Gastrocnemius medialis (tissue), 4 donors: ENCODE results near the gene CHD8. TPM values are rescaled to one million over a fixed set of nuclear protein-coding genes. Genes with fewer than 3 reads are reported as not detected.
A peak's percentile ranks its signal among the peaks of the same experiment; 100 is the strongest.
"Not testable (repeated sequence)": the region's sequence is repeated elsewhere in the genome, so short reads cannot be mapped to it uniquely, and the experiment has no call there.

ENCODE experiments used
- ATAC-seq, 2 donors: fragments of 150-250 bp; one replicate each; pipeline ENCODE4 v1.9.1; 2016
- DNase-seq, 2 donors: peaks; one replicate each; pipeline ENCODE4 v3.0.0-alpha.2; 2019
- H3K27ac ChIP-seq, 4 donors: fragments of 200-600 bp; sonication (generic); 1 replicate in 1 of 4; 2 replicates in 3 of 4; pipeline ENCODE4 v1.5.1; 2016 to 2018; ENCODE audit warnings: mild to moderate bottlenecking in 2 of 4, moderate library complexity in 1 of 4
- H3K27me3 ChIP-seq, 3 donors: fragments of 200-600 bp; sonication (generic) in 2 of 3; 1 replicate in 1 of 3; 2 replicates in 2 of 3; pipeline versions ENCODE4 v1.5.1 to v1.6.0; 2016 to 2019; ENCODE audit warnings: mild to moderate bottlenecking in 1 of 3, moderate library complexity in 1 of 3
- H3K36me3 ChIP-seq, 2 donors: fragments of 200-600 bp; sonication (generic) in 1 of 2; one replicate each; pipeline ENCODE4 v1.5.1; 2017 to 2018
- H3K4me1 ChIP-seq, 2 donors: fragments of 200-600 bp; sonication (generic) in 1 of 2; one replicate each; pipeline ENCODE4 v1.5.1; 2016 to 2017; ENCODE audit warnings: mild to moderate bottlenecking in 2 of 2
- H3K4me3 ChIP-seq, 4 donors: fragments of 200-600 bp; sonication (generic) in 3 of 4; 1 replicate in 1 of 4; 2 replicates in 3 of 4; pipeline ENCODE4 v1.5.1; 2016 to 2019; ENCODE audit warnings: mild to moderate bottlenecking in 2 of 4
- H3K9me3 ChIP-seq, 3 donors: fragments of 200-600 bp; sonication (generic) in 2 of 3; 1 replicate in 1 of 3; 2 replicates in 2 of 3; pipeline ENCODE4 v1.5.1; 2016 to 2019
- POLR2A ChIP-seq, 2 donors: fragments of 450-650 bp; IDR thresholded peaks; one replicate each; pipeline ENCODE4 v1.6.1; 2017; ENCODE audit warnings: antibody characterized with exemption in 2 of 2, mild to moderate bottlenecking in 2 of 2, moderate library complexity in 2 of 2
- in situ Hi-C, 4 donors: fragments of 200-750 bp; cut with MboI; loops; one replicate each; pipeline versions ENCODE4 v1.15.0 to v1.8.0; 2017; ENCODE audit warnings: low sequenced_read_pairs in 4 of 4
- intact Hi-C: fragments of 100-400 bp; cut with DNase I; formaldehyde crosslinking; loops from one replicate; pipeline ENCODE4 v1.15.1; 2023; ENCODE audit warnings: low total_unique reads
- total RNA-seq, 4 donors: library from RNA; depleted of rRNA; stranded (reverse); fragments of >200 nt; gene quantifications; one replicate each; pipeline versions ENCODE4 v1.1.0 to v1.2.3, GENCODE V29; 2016
- TF ChIP-seq, protein P1 (sequence below), 5 experiments: fragments of 450-650 bp in 3 of 5; fragments of 200-600 bp in 2 of 5; sonication (generic) in 2 of 5; IDR thresholded peaks in 4 of 5; conservative IDR thresholded peaks in 1 of 5; 1 replicate in 4 of 5; 2 replicates in 1 of 5; pipeline ENCODE4 v1.5.1; 2016 to 2019; ENCODE audit warnings: antibody characterized with exemption in 5 of 5, mild to moderate bottlenecking in 3 of 5, moderate library complexity in 3 of 5

CHD8 gene
- total RNA-seq, 4 donors from 2014 or later = 23.8 to 49.5 (median 37.6) TPM

DNA sequence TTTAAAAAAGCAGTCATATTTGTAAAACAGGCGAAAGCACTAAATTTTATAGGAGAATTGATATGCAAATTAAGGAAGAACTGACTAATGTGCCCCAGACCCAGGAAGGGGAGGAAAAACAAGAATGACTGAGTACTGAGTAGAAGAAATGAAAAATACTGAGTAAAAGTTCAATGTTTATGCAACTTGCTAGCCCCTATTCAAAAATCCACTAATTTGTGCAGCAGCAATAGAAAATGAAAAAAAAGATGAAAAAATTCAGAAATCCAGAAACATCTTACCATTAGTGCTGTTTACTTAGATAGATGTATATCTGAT lies 6.1 kb downstream of the CHD8 start:
- Histone ChIP-seq H3K4me1 (peaks cover 15 to 19% of the 10 kb centered on the region in 2 donors), H3K36me3 (no peaks in the 10 kb centered on the region), H3K4me3 (no peak overlapping the region), H3K9me3 (no peaks in the 10 kb centered on the region), H3K27ac (peak overlapping the region in 1 of 4 donors; percentile 11), H3K27me3 (no peaks in the 10 kb centered on the region)
- in situ Hi-C loops = no loop called here
- intact Hi-C loops = loop anchor here (10.0 kb wide), 1 partner anchor 765 kb away; the partner anchor contains the start of genes ANG and RNASE4
- DNase-seq (no peak), ATAC-seq (no peak)
- TF ChIP-seq POLR2A (IDR thresholded peaks at IDR 0.05) = no peak
- TF ChIP-seq, protein P1, sequence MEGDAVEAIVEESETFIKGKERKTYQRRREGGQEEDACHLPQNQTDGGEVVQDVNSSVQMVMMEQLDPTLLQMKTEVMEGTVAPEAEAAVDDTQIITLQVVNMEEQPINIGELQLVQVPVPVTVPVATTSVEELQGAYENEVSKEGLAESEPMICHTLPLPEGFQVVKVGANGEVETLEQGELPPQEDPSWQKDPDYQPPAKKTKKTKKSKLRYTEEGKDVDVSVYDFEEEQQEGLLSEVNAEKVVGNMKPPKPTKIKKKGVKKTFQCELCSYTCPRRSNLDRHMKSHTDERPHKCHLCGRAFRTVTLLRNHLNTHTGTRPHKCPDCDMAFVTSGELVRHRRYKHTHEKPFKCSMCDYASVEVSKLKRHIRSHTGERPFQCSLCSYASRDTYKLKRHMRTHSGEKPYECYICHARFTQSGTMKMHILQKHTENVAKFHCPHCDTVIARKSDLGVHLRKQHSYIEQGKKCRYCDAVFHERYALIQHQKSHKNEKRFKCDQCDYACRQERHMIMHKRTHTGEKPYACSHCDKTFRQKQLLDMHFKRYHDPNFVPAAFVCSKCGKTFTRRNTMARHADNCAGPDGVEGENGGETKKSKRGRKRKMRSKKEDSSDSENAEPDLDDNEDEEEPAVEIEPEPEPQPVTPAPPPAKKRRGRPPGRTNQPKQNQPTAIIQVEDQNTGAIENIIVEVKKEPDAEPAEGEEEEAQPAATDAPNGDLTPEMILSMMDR (IDR thresholded peaks at IDR 0.05 in 4 of 5, conservative IDR thresholded peaks at IDR 0.05 in 1 of 5) = no peak

DNA sequence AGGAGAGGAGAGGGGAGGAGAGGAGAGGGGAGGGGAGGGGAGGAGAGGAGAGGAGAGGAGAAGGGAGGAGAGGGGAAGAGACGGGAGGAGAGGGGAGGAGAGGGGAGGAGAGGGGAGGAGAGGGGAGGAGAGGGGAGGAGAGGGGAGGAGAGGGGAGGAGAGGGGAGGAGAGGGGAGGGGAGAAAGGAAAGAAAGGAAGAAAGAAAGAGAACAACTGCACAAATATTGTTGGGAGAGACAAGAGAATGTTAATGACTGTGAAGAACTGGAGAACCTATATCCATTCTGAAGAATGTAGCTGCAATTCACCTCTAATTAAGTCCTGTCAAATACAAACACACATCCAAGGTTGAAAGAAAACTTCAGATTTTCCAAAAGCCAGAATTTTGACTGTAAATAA lies 13.3 kb downstream of the CHD8 start:
- H3K36me3 ChIP-seq, H3K27me3 ChIP-seq, ATAC-seq, H3K4me3 ChIP-seq, H3K9me3 ChIP-seq, in situ Hi-C loops, DNase-seq, intact Hi-C loops, H3K4me1 ChIP-seq, H3K27ac ChIP-seq: not testable (repeated sequence)

DNA sequence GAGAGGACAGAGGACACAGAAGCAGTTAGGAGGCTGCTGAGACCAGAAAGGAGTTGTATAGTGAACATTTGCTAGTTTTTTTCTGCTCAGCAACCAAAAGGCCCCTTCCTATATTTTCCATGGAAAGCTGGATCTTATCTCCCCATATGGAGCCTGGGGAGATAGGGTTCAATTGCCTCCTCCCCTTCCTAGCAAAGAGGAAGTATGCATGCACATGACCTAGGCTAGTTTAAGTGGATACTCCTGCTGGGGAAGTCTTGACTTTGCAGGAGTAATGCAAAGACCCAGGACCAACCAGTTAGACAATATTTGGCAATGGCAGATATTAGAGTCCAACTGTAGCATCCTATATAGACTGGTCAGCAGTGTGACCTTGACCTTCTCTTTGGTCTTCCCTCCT lies 15.1 kb downstream of the CHD8 start:
- H3K36me3 ChIP-seq = no peaks in the 10 kb centered on the region
- no peak overlapping the region for H3K27ac ChIP-seq
- DNase-seq (no peak), ATAC-seq (no peak)
- TF ChIP-seq POLR2A (IDR thresholded peaks at IDR 0.05) = no peak
- TF ChIP-seq, protein P1 (IDR thresholded peaks at IDR 0.05 in 4 of 5, conservative IDR thresholded peaks at IDR 0.05 in 1 of 5) = no peak
- no peak overlapping the region for H3K4me3 ChIP-seq
- H3K27me3 ChIP-seq = no peaks in the 10 kb centered on the region
- no peaks in the 10 kb centered on the region for H3K9me3 ChIP-seq
- intact Hi-C loops (no loop called here), in situ Hi-C loops (no loop called here)
- H3K4me1 ChIP-seq = peaks cover 14% of the 10 kb centered on the region in 2 donors

DNA sequence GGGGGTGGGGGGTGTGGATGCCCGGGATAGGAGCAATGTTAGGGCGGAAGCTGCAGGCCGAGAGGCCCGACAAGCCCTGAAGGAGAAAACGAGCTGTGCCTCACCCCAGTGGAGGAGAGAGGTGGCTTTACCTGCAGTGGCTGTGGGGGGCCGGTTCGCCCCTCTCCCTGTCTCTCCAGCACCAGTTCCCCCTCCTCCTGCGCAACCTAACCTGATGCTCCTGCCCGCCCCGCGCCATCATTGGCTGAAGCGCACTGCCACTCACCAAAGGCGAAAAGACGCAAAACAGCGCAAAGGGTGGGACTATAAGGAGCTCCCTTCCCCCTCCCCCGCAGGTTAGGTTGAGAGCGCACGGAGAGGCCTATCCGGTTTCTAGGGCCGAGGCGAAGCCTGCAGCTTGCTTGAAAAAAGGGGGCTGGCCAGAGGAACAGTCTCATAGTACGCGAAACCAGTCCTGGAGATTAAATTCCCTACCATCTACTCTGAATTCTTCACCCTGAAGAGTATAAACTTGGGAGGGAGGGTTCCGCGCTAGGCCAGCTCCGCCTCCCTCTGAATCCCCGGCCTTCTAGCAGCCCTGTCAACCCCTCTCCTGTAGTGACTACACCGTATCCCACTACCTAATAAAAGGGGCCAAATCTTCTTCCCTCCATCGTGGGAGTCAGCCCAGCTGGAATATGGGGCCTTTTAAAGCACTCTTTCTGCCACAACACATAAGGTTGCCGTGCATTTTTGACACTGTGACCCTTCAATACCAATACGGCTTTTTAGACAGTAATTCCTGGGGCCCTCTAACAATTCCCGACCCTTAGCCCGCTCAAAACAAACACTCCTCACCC lies 18.6 kb downstream of the CHD8 start:
- intact Hi-C loops (loop anchor here (1.0 to 5.0 kb wide), 4 partner anchors 19 to 120 kb away; partner anchors contain the start of genes CHD8, SUPT16H and TOX4), in situ Hi-C loops (no loop called here)
- Histone ChIP-seq H3K4me1 (peaks cover 23 to 25% of the 10 kb centered on the region in 2 donors), H3K36me3 (no peaks in the 10 kb centered on the region), H3K27ac (peak overlapping the region; percentile 81 to 88 (median 86)), H3K9me3 (no peaks in the 10 kb centered on the region), H3K27me3 (no peaks in the 10 kb centered on the region), H3K4me3 (peak overlapping the region; percentile 76 to 99 (median 92))
- DNase-seq = peak; percentile 97 to 99
- peak; percentile 99 to 100 for ATAC-seq
- TF ChIP-seq POLR2A (IDR thresholded peaks at IDR 0.05) = peak; percentile 30 to 41
- TF ChIP-seq, protein P1 (IDR thresholded peaks at IDR 0.05 in 4 of 5, conservative IDR thresholded peaks at IDR 0.05 in 1 of 5) = no peak

DNA sequence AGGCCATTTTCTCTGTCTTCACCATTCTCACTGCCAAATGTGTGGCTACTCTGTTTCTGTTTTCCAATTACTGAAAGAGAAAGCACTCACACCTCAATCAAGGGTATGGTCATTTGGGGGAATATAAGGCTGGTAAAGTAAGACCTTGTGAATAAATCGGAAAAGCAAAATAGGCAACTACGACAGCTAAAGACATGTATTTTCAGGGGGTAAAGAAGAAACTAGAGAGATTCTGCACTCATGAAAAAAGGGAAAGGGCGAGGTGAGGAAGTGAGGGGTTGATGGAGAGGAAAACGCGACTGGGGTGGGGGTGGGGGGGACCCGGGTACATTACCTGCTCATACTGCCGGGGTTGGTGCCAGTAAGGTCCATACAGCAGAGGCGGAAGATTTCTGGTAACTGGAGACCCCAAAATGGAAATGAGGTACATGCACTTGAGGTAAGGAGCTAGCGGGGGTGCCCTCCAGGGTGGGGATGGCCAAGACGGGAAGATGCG lies 19.3 kb downstream of the CHD8 start:
- peak in 1 of 2 donors; percentile 49 for ATAC-seq
- intact Hi-C loops (loop anchor here (1.0 to 5.0 kb wide), 4 partner anchors 20 to 121 kb away; partner anchors contain the start of genes CHD8, SUPT16H and TOX4), in situ Hi-C loops (no loop called here)

More for the DNA sequence above, 19.3 kb downstream of the CHD8 start:
- Histone ChIP-seq H3K9me3 (no peaks in the 10 kb centered on the region), H3K4me1 (peaks cover 23 to 25% of the 10 kb centered on the region in 2 donors), H3K4me3 (peak overlapping the region; percentile 76 to 99 (median 92)), H3K27ac (peak overlapping the region; percentile 81 to 88 (median 86)), H3K27me3 (no peaks in the 10 kb centered on the region), H3K36me3 (peaks cover 0 to under 1% of the 10 kb centered on the region in 2 donors)
- no peak for DNase-seq
- TF ChIP-seq, protein P1 (IDR thresholded peaks at IDR 0.05 in 4 of 5, conservative IDR thresholded peaks at IDR 0.05 in 1 of 5) = no peak
- TF ChIP-seq POLR2A (IDR thresholded peaks at IDR 0.05) = no peak
